ENCODE measurements around the gene SLIT1.

The SLIT1 gene

GRCh38 chr10:96986200-96986856, 199.4 kb downstream of the SLIT1 start:
- no peak for DNase-seq (ENCODE audit: extremely low read depth in 1 of 2, low read depth in 1 of 2)

DNA sequence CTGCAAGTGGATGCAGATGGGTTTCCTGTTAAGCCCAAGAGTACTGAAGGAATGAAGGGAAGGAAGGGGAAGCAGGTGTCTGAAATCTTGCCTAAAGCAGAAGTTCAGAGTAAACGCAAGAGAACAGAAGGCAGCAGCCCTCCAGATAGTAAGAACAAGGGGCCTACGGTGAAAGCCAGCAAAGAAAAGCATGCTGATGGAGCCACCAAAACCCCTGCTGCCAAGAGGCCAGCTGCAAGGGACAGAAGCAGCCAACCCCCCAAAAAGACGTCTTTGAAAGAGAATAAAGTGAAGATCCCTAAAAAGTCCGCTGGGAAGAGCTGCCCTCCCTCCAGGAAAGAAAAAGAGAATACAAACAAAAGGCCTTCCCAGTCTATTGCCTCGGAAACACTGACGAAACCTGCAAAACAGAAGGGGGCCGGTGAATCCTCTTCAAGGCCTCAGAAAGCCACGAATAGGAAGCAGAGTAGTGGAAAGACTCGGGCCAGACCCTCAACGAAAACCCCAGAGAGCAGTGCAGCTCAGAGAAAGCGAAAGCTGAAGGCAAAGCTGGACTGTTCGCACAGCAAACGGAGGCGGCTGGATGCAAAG, 201.1 kb downstream of the SLIT1 start:
- no peak for DNase-seq (ENCODE audit: extremely low read depth in 1 of 2, low read depth in 1 of 2)

GRCh38 chr10:96982149-96982930, 203.4 kb downstream of the SLIT1 start:
- DNase-seq (ENCODE audit: extremely low read depth in 1 of 2, low read depth in 1 of 2): no peak

DNA sequence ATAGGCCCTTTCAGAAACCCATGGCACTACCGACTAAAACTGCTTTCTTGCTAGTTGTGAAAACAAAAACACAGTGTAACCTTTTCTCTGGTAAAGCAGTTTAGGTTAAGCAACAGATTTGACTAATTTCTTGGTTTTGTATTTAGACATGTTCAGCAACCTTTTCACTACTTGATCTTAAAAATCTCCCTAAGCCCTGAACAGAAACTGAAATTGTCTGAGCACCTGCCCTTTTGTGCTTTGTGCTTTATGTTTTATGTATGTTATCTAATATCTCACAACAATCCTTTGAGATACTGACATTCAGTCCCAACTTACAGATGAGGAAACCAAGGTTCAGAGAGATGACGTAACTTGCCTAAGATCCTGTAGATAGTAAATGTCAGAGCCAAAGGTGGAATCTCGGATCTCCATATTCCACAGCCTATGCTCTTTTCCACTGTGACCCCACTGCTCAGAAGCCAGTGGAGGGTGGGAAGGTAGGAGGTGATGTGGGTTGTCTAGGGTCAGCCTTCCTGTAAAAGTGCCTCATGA, 207.1 kb downstream of the SLIT1 start:
- no peak for DNase-seq (ENCODE audit: extremely low read depth in 1 of 2, low read depth in 1 of 2)

DNA sequence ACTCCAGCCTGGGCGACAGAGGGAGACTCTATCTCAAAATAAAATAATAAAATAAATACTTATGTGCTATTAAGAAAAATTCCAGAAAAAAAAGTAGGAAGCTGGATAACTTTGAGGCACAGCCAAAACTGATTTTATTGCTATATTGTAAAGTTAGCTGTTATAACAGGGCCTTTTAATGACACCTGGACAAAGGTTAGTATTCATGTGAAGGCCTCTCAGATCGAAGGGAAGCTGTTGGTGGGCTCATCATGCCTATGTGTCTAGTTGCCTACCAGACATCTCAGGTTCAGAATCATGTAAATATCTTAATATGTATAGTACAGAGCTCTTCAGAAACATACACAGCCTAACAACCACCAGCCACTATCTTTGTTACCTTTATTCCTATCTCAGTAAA, 210.6 kb downstream of the SLIT1 start:
- no peak for DNase-seq (ENCODE audit: extremely low read depth in 1 of 2, low read depth in 1 of 2)

DNA sequence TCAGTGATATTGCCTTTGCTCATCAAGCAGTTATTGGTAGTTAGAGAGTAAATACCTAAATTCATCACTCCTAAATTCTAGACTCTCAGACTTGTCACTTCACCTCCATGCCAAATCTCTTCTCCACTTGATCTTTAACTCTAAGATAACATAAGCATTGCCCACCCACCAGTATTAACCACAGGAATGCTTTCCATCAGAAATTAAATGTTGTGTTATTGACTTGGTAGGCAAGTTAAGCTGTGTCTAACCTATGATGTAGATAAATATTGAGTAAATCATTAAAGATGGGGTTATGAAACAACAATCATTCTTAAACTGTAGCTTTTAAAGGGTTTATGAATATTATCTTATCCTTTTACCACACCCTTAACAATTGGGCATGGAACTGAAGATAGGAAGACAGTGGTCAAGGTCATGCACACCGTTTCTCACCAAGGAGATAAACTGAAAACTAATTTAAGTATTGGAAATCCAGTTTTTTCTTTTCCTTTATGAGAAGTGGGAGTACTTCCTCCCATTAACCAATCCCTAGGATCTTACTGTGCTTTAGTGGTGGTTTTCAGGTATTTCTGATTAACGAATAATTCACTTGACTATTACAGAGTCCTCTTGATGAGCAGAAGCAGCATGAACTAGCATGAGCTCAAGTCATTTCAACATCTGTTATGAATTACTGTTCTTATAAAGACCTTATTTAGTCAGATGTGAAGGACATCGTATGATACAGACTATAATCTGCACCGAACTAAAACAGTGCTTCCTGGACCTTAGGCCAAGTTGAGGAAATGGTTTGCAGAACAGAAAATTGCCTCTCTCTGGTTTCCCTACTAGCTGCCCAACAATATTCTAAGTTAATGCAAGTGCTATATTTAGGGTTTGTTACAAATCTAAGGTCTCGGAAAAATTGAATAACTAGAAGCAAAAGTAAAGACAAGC, 211.7 kb downstream of the SLIT1 start:
- no peak for DNase-seq (ENCODE audit: extremely low read depth in 1 of 2, low read depth in 1 of 2)

GRCh38 chr10:96972264-96972663, 213.5 kb downstream of the SLIT1 start:
- DNase-seq (ENCODE audit: extremely low read depth in 1 of 2, low read depth in 1 of 2): no peak

DNA sequence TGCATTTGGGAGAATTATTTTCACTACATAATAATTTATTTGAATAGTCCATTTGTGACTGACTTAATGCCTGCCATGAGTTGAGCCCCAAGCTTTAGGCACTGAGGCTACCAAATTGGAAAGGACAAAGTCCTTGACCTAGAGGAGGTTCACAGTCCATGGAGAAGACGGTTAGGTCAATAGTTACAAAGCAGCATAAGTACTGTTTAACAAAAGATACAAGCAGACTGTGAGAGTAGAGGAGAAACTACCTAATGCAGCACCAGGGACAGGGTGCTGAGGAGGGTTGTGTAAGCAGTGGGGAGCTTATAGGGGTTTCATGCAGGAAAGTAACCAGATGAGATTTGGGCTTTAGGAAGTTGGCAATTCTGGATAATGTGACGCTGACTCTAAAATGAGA, 214.4 kb downstream of the SLIT1 start:
- no peak for DNase-seq (ENCODE audit: extremely low read depth in 1 of 2, low read depth in 1 of 2)

- DNase-seq (ENCODE audit: extremely low read depth in 1 of 2, low read depth in 1 of 2): no peak
These were observed 216.9 kb downstream of the SLIT1 start for GRCh38 chr10:96968682-96969423.

GRCh38 chr10:96967847-96968246, 217.9 kb downstream of the SLIT1 start:
- DNase-seq (ENCODE audit: extremely low read depth in 1 of 2, low read depth in 1 of 2): no peak

DNA sequence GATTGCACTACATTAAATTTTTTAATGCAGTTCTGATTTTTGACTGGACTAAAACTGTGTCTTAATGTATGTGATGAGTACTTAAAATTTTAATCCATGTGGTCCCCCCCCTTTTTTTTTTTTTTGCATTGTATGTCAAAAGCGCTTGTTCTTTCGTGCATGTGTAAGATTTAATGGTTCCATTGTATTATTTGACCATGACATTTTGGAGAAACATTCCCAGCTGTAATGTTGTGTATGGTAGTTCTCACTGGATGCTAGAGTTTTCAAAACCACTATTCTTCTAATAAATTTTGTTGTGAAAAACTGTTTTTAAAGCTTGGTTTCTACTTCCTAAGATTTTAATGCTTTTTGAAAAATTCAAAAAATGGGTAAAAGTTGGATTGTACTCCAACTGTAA, 221.6 kb downstream of the SLIT1 start:
- DNase-seq (ENCODE audit: extremely low read depth in 1 of 2, low read depth in 1 of 2): no peak

GRCh38 chr10:96960872-96961271, 224.9 kb downstream of the SLIT1 start:
- no peak for DNase-seq (ENCODE audit: extremely low read depth in 1 of 2, low read depth in 1 of 2)

GRCh38 chr10:96959733-96960132, 226.0 kb downstream of the SLIT1 start:
- DNase-seq (ENCODE audit: extremely low read depth in 1 of 2, low read depth in 1 of 2): no peak

DNA sequence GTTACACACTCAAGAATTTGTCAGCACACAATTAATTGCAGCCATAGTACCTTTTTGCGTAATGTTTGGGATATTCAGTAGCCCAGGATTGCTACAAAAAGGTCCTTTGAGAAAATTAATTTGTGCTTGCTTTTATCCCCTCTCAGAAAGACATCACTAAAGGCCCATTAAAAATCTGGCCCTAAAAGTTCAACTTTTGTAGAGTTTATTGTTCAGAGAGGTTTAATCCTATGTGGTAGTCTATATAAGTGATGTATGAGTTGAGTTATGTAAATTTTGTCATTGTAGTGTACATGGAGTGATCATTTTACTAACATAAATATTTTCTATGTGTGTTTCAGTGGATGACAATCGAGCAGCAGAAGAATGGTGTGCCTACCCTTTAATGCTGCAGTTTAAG, 227.7 kb downstream of the SLIT1 start:
- DNase-seq (ENCODE audit: extremely low read depth in 1 of 2, low read depth in 1 of 2): no peak

DNA sequence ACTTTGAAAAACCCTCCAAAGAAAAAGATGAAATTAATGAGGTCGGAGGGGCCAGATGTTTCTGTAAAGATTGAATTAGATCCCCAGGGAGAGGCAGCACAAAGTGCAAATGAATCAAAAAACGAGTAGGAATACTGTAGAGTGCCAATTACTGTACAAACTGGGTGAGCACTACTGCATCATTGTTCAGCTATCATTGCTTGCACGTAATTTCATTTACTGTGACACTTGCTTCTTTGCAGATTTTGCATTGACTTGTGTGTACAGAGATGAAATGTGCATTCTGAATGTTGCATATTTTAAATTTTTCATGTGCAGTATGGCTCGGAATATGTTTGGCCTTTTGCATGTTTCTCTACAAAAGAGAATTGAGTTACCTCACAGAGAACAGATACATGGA, 230.0 kb downstream of the SLIT1 start:
- no peak for DNase-seq (ENCODE audit: extremely low read depth in 1 of 2, low read depth in 1 of 2)

DNA sequence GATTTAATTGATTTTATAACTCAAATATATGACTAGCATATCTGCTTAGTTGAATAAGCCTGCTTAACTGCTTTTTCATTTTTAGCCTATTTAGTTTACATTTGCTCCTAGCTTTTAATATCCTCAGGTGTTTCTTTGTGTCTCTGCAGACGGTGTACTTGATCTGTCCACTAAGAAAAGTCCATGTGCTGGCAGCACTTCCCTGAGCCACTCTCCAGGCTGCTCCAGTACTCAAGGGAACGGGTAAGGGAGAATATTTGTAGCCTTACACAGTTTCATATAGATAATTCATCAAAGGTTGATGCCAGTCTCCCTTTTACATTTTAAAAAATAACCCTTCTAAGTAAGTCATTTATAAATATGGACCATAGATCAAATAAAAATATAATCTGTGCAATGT, 233.8 kb downstream of the SLIT1 start:
- no peak for DNase-seq (ENCODE audit: extremely low read depth in 1 of 2, low read depth in 1 of 2)

DNA sequence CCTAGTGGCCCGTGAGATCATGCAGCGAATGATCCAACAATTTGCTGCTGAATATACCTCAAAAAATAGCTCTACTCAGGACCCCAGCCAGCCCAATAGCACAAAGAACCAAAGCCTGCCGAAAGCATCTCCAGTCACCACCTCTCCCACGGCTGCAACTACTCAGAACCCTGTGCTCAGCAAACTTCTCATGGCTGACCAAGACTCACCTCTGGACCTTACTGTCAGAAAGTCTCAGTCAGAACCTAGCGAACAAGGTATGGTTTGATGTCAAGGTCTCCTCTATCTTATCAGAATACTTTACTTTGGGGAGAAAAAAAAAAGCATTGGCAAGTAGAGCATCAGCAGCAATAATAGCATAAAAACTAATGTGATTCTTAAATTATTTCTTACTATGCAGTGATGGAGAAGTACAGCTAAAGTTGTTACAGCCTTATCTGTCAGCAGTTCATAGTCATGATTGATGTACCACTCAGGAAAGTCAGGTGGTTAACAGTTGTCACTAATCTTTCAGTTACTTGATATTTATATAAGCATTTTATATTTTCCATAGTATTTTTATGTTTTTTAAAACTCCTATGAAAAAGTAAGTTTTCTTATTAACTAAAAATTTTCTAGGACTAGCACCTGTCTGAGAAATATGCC, 236.6 kb downstream of the SLIT1 start:
- no peak for DNase-seq (ENCODE audit: extremely low read depth in 1 of 2, low read depth in 1 of 2)

Measured in activated CD8-positive, alpha-beta memory T cell treated with anti-CD3 and anti-CD28 coated beads for 1 hour (primary cell).